NCI-H1417 treated with DMSO at 0.1 percent for 48 hours (cell line): ENCODE results near the gene FGF16.
"Not testable (repeated sequence)": the region's sequence is repeated elsewhere in the genome, so short reads cannot be mapped to it uniquely, and the experiment has no call there.

Experiments
- DNase-seq: peaks from one replicate; lab custom pipeline; 2025; lab: John Stamatoyannopoulos, UW

FGF16 gene

DNA sequence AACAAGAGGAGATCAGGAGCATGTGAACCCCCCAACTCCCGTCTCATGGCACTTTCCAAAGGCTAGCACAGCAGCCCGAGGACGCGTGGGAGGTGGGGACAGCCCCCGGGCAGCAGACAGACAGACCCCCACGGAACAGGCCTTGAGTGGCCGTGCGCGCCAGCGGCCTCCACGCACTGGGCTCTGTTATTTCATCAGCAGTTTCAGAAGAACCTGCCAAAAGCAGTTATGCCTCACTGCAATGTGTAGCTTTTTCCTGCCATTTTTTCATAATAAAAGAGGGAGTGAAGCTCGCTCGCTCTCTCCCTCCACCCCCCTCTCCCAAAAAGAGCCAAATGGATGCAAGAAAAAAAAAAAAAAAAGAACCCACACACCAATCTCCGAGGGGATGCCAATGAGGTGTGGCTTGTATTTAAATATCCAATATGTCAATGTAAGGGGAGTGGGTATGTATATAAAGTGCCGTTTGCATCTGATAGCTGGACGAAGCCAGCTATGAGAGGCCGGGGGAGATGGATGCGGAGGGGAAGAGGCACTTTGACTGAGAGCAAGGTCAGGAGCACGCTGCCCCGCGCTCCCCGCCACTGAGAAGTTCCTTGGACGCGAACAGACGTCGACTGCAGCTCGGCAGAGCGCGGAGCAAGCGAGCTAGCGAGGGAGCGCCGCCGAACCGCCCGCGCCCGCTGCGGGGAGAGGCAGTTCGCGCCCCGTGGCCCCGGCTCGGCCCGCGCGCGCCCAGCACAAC is at the start of gene FGF16:
Gene FGF16 (plus strand): TSS at position 482 of the 745 bp plus-strand sequence. CDS start 286 bp downstream, outside the sequence.
- DNase-seq, result no peak

DNA sequence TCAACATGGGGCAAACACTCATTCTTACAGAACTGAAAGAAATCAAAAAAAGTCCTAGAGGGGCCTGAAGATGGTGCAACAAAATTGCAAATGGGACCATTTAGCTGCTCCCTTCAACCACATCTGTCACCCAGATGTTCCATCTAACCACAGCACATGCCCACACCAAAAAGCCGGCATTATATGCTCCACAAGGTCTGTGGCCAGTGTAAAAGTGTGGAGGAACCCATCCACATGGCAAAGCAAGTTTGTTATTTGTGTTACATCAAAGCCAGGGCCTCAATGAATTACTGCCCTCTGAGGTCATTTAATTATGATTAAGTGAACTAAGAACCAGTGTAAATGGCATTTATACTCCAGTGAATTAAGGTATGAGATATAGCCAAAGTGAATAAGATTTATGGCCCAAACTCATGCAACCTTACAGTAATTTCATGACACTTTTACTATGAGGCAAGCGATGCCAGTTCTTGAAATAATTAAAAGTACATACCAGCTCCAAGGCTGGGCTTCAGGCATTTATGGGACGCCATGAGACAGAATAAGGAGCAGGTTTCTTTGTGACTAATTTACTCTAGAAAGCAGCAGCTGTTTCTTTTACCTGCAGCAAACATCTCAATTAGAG is 48.7 kb upstream of the FGF16 start:
- no peak for DNase-seq

DNA sequence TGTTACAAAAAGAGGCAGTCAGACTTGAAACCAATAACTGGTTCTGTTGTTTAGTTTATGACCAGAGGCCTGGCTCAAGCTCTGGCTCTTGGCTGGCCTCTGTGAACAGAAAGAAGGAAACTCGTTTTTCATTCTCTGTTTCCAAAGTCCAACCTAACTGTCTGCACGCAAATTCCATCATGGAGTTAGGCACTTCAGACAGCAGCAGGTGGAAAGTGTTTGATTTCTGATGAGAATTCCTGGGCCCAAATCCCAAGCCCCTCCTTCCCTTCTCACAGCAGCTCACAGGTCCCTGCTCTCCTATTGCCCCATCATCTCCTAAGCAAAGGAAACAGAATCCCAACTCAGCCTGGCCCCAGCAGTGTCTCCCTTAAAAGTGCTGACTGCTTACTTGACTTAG is 42.8 kb upstream of the FGF16 start:
- DNase-seq, result no peak

DNA sequence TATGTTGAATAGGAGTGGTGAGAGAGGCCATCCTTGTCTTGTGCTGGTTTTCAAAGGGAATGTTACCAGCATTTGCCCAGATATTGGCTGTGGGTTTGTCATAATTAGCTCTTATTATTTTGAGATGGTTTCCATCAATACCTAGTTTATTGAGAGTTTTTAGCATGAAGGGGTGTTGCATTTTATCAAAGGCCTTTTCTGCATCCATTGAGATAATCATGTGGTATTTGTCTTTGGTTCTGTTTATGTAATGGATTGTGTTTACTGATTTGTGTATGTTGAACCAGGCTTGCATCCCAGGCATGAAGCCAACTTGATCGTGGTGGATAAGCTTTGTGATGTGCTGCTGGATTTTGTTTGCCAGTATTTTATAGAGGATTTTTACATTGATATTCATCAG is 39.4 kb upstream of the FGF16 start:
- DNase-seq, result not testable (repeated sequence)

DNA sequence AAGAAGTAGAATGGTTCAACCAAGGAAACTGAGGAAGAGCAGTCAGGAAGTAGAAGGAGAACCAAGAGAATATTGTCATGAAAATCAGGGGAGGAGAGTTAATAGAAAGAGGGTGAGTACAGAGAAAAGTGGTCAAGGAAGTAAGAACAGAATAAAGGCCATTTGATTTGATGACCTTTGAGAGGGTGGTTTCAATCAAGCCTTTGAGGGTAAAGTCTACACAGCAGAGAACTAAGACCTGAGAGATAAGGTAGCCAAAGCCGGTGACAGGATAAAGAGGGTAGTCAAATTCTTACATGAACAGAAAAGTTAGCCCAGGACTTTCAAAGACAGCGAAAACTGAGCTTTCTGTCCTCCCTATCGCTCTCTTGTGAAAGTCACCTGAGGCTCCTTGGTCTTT is 34.6 kb upstream of the FGF16 start:
- DNase-seq, result no peak

DNA sequence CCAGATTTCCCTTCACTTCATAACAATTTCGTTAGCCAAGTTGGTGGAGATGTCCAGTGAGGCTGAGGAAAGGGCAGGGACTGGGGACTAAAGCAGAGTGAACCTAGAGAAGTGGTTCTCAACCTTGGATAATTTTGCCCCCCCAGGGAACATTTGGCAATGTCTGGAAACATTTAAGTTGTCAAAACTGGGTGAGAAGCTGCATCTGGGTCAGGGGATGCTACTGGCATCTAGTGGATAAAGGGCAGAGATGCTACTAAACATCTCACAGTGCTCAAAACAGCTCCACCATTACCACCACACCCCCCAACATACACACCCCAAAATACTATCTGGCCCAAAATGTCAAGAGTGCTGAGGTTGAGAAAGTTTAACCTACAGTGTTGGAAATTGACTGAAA is 32.0 kb upstream of the FGF16 start:
- no peak for DNase-seq

DNA sequence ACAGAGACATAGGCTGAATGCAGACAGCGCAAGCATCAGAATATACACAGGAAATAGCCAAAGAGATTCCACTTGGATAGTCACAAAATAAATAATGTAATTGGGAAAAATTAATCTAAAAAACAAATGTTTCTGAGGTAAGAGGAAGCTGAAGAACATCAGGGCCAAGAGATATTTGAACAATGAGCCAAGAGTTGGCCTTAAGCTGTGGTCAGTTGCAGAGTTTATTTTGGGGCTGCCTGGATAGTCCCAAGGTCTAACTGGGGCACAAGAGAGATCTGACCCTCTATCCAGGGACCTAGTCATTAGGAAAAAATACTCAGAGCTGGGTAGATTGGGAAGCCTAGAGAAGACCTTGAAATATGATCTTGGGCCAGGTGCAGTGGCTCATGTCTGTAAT is 31.3 kb upstream of the FGF16 start:
- no peak for DNase-seq

DNA sequence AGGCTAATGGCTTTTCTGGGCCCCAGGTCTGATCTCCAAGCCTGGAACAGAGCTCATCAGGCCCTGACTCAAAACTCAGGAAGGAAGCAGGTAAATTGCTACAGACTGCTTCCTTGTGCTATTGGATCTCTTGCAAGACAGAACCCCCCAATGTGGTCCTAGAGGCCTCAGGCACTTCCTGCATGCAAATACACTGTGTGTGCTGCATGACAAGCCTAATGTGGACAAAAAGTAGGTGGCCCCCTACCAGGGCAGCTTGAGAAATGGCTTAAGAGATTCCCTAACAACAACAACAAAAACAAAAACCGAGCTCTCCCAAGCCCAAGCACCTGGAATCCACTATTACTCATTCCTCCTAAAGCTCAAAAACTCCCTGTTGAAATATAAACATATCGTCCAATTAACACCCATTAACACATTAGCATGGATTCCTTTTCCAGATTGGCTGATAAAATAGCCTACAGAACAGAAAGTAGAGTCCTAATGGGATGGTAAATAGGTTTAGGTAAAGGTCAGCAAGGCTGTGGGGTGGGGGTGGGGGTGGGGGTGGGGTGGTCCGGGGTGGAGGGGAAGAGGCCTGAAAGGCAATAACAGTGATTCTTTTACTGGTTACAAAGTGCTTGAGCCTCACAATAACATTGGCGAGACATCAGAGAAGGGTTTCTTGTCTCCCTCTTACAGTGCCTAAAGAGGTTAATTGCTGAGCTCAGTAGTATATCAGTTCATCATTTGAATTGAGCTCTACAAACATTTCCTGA is 24.1 kb upstream of the FGF16 start:
- DNase-seq, result no peak

DNA sequence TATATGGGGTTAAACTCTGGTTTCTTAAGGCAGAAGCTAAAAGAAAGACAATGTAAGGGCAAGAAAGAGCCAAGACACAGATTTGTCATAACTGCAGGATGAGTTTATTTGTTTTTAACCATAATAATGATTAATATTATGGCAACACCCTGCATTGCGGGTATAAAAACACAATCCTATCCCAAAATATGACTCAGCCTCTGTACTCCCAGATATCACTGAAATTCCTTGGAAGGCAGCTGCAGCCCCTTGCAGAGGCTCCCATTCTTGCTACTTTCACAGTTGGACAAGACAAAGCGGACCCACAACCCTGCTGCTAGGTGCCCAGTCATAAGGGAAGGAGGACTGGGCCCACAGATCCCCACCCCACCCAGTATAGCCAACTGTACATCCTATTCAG is 20.4 kb upstream of the FGF16 start:
- DNase-seq, result no peak

DNA sequence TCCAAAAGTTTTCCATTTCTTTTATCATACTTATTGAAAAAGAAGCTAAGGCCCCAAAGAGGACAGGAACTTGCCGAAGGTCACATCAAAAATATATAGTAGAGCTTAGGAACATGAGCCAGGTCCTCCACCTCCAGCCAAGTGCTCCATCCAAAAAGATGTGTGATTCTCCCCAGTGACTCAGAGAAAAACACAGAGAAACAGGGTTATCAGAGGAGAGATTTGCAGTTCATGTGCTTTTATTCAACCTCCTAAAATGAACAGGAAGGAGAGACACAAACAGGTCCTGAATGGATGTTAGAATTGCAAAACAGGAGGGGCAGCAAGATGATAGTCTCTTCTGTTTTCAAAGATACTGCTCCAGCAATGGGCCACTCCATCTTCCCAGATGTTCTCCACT is 19.6 kb upstream of the FGF16 start:
- DNase-seq, result no peak

DNA sequence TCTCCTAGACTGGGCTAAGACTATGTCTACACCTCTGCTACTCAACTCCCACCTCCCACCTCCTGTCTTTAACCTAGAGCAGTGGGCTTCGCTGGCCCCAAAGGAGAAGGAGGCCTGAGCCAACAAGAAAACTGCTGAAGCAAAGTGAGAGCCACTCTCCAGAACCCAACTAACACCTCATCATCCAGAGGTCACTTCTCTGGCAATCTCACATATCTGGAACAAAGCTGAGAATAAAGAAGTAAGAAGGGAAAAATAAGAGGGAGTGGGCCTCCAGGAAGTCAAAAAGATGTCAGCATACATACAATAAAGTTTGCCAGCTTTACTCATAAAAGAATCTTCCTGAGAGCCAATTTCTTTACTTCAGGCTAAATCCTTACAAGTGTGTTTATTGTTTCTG is 18.6 kb upstream of the FGF16 start:
- DNase-seq, result no peak

DNA sequence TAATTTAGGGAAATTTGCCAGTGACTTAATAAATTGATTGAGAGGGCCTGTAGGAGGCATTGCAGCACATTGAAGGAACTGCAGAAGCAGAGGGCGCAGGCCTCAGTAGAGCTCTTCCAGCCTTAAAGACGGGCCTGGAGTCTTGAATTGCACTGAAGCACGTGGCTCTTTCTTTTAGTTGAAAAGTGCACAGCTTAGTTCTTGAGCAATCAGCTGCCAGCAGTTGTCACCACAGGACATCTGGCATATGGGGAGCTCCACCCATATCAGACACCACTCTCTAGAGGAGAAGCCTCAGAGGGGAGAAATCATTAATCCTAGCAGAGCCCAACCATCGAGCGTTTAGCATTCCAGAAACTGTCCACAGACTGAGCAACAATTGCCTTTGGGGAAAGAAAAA is 16.0 kb upstream of the FGF16 start:
- DNase-seq, result no peak

DNA sequence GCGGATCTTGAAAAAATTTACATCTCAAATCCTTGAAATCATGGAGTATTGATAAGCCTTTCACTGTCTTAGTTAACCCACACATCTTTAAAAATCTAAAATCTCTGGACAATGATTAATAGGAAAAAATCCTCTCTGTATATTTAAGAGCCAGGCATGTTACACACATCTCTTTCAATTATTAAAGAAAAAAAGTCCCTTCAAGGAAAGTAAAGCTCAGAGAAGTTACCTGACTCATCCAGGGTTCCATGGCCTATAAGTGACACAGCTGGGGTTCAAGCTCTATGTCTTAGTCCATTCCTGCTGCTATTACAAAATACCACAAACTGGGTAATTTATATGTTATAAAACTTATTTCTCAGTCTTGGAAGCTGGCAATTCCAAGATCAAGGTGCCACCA is 14.2 kb upstream of the FGF16 start:
- no peak for DNase-seq

DNA sequence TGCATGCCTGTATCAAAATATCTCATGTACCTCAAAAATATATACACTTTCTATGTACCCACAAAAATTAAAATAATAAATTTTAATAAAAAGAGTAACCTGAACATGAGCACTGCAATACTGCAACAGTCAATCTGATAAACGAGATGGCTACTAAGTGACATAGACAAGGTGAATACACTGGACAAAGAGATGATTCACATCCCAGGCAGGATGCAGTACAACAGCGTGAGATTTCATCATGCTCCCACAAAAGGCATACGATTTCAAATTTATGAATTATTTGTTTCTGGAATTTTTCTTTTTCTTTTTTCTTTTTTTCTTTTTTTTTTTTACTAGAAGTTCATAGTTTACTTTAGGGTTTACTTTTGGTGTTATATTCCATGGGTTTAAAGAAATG is 12.2 kb upstream of the FGF16 start:
- no peak for DNase-seq

DNA sequence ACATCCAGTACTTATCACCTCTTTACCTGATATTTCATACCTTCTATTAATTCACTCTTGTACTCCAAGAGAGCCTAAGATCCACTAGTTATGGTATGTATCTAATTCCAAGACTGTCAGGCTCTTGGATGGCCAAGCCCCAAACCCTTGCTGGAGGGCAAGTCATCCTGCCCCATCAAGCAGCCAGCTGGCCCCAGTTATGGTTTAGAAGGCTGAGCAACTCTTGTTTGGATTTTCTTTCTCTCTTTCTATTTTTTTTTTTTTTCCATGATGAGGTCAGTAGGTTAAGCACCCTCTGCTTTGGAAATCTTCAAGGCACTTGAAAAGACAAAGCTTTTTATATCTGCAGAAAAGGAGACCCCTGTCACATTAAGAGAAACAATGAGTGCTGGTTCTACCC is 10.9 kb upstream of the FGF16 start:
- DNase-seq, result no peak

DNA sequence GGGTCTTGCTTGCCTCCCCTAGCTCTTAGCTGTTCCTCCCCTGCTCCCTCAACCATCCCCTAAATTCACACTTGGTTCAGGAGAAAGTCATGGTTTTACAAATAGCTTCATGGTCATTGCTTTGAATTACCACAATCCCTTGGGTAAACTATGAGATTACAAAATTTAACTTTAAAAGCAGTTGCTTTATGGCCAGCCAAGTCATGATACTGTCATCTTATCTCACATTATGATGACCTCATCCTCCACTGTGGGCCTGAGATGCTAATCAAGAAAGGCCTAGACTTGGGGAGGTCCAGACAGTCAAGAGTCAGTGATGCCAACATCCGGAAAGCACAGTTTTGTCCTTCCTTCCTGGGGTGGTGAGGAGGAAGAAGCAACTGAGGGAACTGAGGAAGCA is 10.5 kb upstream of the FGF16 start:
- DNase-seq, result no peak

DNA sequence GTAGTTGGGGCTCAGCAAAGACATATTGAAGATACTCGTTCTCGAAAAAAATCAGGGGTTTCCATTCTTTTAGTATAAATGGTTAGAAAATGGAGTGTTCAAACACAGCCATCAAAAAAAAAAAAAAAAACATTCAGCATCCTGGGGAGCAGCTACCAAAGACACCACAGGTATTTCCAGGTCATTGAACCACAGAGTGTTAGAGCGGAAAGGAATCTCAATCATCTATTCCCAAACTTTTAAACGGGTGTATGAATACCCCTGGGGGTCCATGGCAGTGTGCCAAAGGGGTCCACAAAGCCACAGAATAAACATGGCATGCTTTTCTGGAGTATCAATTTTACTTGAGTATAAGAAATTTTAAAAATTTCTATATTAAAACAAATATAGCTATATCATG is 6.9 kb upstream of the FGF16 start:
- no peak for DNase-seq

DNA sequence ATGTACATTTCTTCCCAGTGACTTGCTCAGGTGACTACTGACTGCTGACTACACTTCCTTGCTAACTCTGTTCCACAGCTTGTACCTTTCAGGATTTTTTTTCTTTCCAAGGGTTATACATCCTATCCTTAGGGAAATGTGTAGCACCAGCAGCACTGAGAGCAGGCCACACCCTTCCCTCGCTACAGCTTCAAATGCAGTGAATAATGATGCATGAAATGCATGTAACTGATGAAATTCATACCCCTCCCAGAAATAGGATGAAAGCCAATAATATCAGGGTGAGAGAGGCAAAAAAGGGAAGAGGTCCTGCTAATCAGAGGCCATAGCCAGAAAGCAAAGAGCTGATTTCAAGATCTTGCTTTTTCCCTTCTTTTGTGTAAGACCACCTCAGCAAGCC is 6.2 kb upstream of the FGF16 start:
- DNase-seq, result no peak

DNA sequence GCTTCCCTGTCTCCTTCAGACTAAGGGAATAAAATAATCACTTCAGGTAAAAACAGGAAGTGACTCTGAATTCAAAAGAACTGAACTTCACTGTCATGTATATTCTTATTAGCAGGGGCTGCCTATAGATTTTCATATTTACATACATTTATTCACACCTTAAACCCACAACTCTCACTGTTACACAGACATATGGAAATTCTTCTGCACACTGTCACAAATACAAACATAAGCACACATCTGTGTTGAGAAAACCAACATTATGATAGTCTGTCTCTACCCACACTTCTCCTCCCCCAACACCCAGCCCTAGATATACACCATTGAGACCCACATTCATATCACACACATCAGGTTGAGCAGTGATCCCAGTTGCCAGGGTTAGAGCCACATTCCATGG is 5.7 kb upstream of the FGF16 start:
- DNase-seq, result no peak

DNA sequence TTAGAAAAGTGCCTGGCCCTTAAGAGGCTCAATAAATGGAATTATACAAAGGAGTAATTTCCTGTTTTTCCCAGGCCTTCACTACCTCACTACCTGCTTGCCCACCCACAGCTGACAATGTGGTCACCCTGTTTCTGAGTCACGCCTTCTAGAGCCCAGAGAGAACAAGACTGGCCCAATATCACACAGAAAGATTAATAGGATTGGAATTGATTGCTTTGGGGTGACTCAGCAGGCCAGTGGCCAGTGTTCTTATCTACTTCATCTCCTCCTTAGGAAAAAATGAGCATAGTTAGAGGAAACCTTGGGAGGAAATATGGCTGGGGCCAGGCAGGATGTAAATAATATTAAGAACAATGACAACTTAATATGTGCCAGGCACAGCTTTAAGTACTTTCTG is 4.5 kb upstream of the FGF16 start:
- no peak for DNase-seq

DNA sequence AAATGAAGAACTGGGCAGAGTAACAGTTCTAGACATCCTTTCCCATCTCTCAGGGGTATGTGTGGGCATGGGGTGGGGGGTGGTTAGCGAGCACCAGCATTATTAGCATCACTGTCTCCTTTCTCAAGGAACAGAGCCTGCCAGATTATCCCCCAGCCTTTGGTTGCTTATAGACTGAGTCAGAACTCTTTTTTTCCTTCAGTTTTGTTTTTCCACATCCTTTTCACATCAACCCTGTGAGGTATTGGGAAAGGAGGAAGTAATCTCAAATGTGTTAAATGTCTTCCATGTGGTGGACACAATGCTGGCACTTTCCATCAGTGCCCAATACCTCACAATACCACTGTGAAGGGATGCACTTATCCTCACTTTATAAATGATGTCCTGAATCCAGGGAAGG is 3.1 kb upstream of the FGF16 start:
- DNase-seq, result no peak

DNA sequence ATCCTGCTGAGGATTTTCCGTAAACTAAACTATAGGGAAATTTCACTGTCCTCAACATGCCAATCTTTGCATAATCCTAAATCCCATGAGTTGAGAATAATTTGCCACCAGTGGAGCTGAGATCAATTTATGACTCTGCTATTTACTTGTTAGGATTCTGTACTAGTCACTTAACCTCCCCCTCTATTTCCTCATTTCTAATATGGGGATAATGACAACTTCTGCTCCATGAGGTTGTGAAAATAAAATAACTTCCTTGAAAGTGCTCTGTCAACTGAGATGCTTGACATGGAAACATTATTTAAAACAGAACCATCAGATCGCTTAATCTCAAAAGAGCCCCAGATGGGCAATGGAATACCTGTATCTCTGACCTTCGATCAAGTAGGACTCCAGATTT is 2.6 kb upstream of the FGF16 start:
- DNase-seq, result no peak

DNA sequence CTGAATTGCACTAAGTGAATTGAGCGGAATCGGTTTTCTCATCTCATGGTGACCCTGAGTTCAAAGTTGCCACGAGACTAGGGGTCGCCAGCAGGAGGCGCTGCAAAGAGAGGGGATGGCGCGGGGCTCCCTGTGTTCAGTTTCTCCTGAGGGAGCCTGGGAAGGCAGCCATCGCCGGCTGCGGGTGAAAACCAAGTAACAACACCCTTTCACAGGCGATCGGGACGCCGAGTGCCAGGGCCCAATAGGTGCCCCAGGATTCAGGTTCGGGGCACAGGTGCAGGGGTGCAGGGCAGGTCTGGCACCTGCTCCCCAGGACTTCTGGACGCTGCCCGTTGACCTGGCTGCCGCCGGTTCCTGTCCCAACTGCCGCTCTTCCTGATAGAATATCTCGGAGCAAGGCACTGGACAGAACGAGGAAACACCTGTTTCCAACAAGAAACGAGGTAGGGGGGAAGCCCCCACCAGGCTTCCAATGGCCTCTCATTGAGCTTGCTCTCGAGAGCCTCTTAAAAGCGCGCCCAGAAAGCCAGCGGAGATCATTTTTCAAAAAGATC is 1.1 kb upstream of the FGF16 start:
- DNase-seq, result no peak
